Endothelial cell of umbilical vein (primary cell): ENCODE data around the gene TMEM61. TPM values are rescaled to one million over a fixed set of nuclear protein-coding genes. Genes with fewer than 3 reads are reported as not detected.

Source experiments
- BruUV-seq: library from RNA; stranded (reverse); fragments of 400-500 nt; replicated peaks from 2 replicates; lab custom pipeline; 2021; lab: Mats Ljungman, UMichigan
- CTCF ChIA-PET: fragments of 300-600, 350-600 bp; sonication (Branson Sonifier 250); formaldehyde crosslinking; loops from one replicate; lab custom pipeline; 2021; ENCODE audit warnings: antibody characterized with exemption, inconsistent platforms; lab: Charles Lee
- POLR2A ChIA-PET: fragments of 300-600, 350-600 bp; sonication (Branson Sonifier 250); formaldehyde crosslinking; loops from one replicate; lab custom pipeline; 2021; ENCODE audit warnings: antibody characterized with exemption, inconsistent platforms; lab: Charles Lee
- DNase-seq: peaks from one replicate; pipeline ENCODE4 v3.0.0-alpha.2; 2011; ENCODE audit warnings: low read depth, low spot score
- FAIRE-seq: peaks from 2 replicates; lab custom pipeline; 2011; peaks lifted over from hg19 to GRCh38; lab: Jason Lieb, UNC
- H2AFZ ChIP-seq: 2 replicates; pipeline ENCODE4 v1.6.0; 2012; ENCODE audit warnings: low read depth, low read length, control low read depth, inconsistent platforms
- H3K27ac ChIP-seq: 2 replicates; pipeline ENCODE4 v1.5.1; 2011; ENCODE audit warnings: low read depth, mild to moderate bottlenecking, control low read depth, low read length, moderate library complexity; ENCODE audit not compliant: insufficient read depth
- H3K27me3 ChIP-seq, 2 experiments: 2 replicates each; pipeline versions ENCODE4 v1.6.0 to v1.6.1; 2011; ENCODE audit warnings: low read length in 2 of 2, mixed read lengths in 1 of 2; ENCODE audit not compliant: control insufficient read depth in 2 of 2, insufficient read depth in 2 of 2
- H3K36me3 ChIP-seq, 2 experiments: 2 replicates in 1 of 2; 3 replicates in 1 of 2; pipeline ENCODE4 v1.5.1; 2011; ENCODE audit warnings: low read length in 2 of 2, mild to moderate bottlenecking in 1 of 2, moderate library complexity in 1 of 2; ENCODE audit not compliant: control insufficient read depth in 2 of 2, insufficient read depth in 2 of 2; ENCODE audit errors: extremely low read depth in 1 of 2
- H3K4me1 ChIP-seq: 3 replicates; pipeline ENCODE4 v1.5.1; 2011; ENCODE audit warnings: mild to moderate bottlenecking, low read length; ENCODE audit not compliant: control insufficient read depth, insufficient read depth; ENCODE audit errors: extremely low read depth
- H3K4me2 ChIP-seq: 2 replicates; pipeline ENCODE4 v1.6.1; 2011; ENCODE audit warnings: low read length, control low read depth, mixed read lengths; ENCODE audit not compliant: insufficient read depth
- H3K4me3 ChIP-seq, 3 experiments: fragments of 200-600 bp in 1 of 3; sonication (generic), shearing (Covaris generic) in 1 of 3; replicated peaks in 1 of 3; 2 replicates each; pipeline ENCODE4 v1.5.1; 2011 to 2016; ENCODE audit warnings: control low read depth in 3 of 3, low read length in 3 of 3, mild to moderate bottlenecking in 2 of 3, inconsistent platforms in 1 of 3, low read depth in 1 of 3, moderate library complexity in 1 of 3; ENCODE audit not compliant: insufficient read depth in 1 of 3
- H3K79me2 ChIP-seq: 2 replicates; pipeline ENCODE4 v1.6.0; 2012; ENCODE audit warnings: low read length, inconsistent platforms; ENCODE audit not compliant: control insufficient read depth, insufficient read depth
- H3K9ac ChIP-seq: replicated peaks from 2 replicates; pipeline ENCODE3; 2011; ENCODE audit warnings: low read length, control low read depth; ENCODE audit not compliant: insufficient read depth; ENCODE audit errors: extremely low read depth
- H3K9me1 ChIP-seq: replicated peaks from 3 replicates; pipeline ENCODE4 v1.6.0; 2011; ENCODE audit warnings: mild to moderate bottlenecking, low read length; ENCODE audit not compliant: control insufficient read depth, insufficient read depth; ENCODE audit errors: extremely low read depth
- H3K9me3 ChIP-seq: replicated peaks from 2 replicates; pipeline ENCODE4 v1.5.1; 2012; ENCODE audit warnings: low read length, inconsistent platforms; ENCODE audit not compliant: control insufficient read depth, insufficient read depth
- H4K20me1 ChIP-seq: replicated peaks from 2 replicates; pipeline ENCODE3; 2011; ENCODE audit warnings: mild to moderate bottlenecking, low read length; ENCODE audit not compliant: control insufficient read depth, insufficient read depth; ENCODE audit errors: extremely low read depth
- EZH2 ChIP-seq: IDR thresholded peaks from 2 replicates; pipeline ENCODE4 v1.6.1; 2012; ENCODE audit warnings: borderline replicate concordance, low read depth, mild to moderate bottlenecking, moderate library complexity, low read length, inconsistent platforms; ENCODE audit not compliant: severe bottlenecking
- FOS ChIP-seq: IDR thresholded peaks from 2 replicates; pipeline ENCODE4 v1.6.1; 2011; ENCODE audit warnings: mild to moderate bottlenecking, low read length, moderate library complexity, borderline replicate concordance; ENCODE audit not compliant: insufficient read depth
- GATA2 ChIP-seq: IDR thresholded peaks from 2 replicates; pipeline ENCODE4 v1.7.0; 2011; ENCODE audit warnings: low read depth, mild to moderate bottlenecking, moderate library complexity, mixed read lengths, low read length; ENCODE audit not compliant: insufficient read length, insufficient read depth
- dilution Hi-C: fragments of 300-500 bp; cut with MboI; formaldehyde crosslinking; loops from one replicate; pipeline ENCODE4 v1.15.0; 2019; ENCODE audit warnings: low sequenced_read_pairs; ENCODE audit not compliant: extremely low pct_ligation_motif_present
- intact Hi-C: fragments of 100-400 bp; cut with micrococcal nuclease; formaldehyde crosslinking; loops from one replicate; pipeline ENCODE4 v1.10.0; 2022
- polyA plus RNA-seq, 4 experiments: library from polyadenylated mRNA; depleted of rRNA in 3 of 4; stranded (reverse) in 3 of 4; unstranded in 1 of 4; fragments of >200 nt; gene quantifications; 2 replicates each; pipeline versions ENCODE4 v1.2.1 to v1.2.3, GENCODE V29; 2011 to 2012; ENCODE audit warnings: missing spikeins in 1 of 4
- total RNA-seq: library from RNA; stranded (reverse); gene quantifications from 2 replicates; pipeline ENCODE4 v1.2.3, GENCODE V29; 2021

The TMEM61 gene
- total and polyA plus RNA-seq, 2 donors (not counting 3 experiments of a cell fraction or from before 2014, with no cell fraction given): not detected

- Histone ChIP-seq H3K9ac (no peak overlapping the region), H3K79me2 (no peaks in the 10 kb centered on the region), H3K36me3 (no peaks in the 10 kb centered on the region), H3K27me3 (peaks cover 0 to 1% of the 10 kb centered on the region in 2 experiments), H3K4me3 (no peak overlapping the region), H2AFZ (no peak overlapping the region), H3K4me1 (peaks cover 14% of the 10 kb centered on the region), H3K4me2 (no peak overlapping the region), H3K9me3 (no peaks in the 10 kb centered on the region), H4K20me1 (no peaks in the 10 kb centered on the region), H3K27ac (no peak overlapping the region), H3K9me1 (no peaks in the 10 kb centered on the region)
- ChIA-PET CTCF (interaction anchor here (0.6 to 16.7 kb wide), 6 partner anchors 9 to 1748 kb away, joined by 3 to 918 read pairs (median 24); partner anchors contain the start of genes BSND and TMEM61), POLR2A (no interaction called here)
- BruUV-seq: no TSS peak
- DNase-seq (no peak), FAIRE-seq (no peak)
- dilution Hi-C loops (no loop called here), intact Hi-C loops (no loop called here)
- no peak for TF ChIP-seq GATA2
These were observed 31.4 kb upstream of the TMEM61 start for GRCh38 chr1:54949053-54949452.

GRCh38 chr1:54950006-54950368 is 30.4 kb upstream of the TMEM61 start:
- no peak overlapping the region for H3K4me3 ChIP-seq
- no peaks in the 10 kb centered on the region for H3K9me3 ChIP-seq
- ChIA-PET POLR2A (no interaction called here), CTCF (interaction anchor here (0.8 to 16.7 kb wide), 15 partner anchors 10 to 328 kb away, joined by 3 to 918 read pairs (median 10); partner anchors contain the start of genes BSND, DHCR24 and TMEM61)
- peak overlapping the region; percentile 99 for H2AFZ ChIP-seq
- H3K36me3 ChIP-seq: no peaks in the 10 kb centered on the region
- H3K27me3 ChIP-seq: peaks cover 0 to 1% of the 10 kb centered on the region in 2 experiments
- intact Hi-C loops (loop anchor here (1.0 to 2.0 kb wide), 4 partner anchors 46 to 1635 kb away; partner anchors contain the start of gene DHCR24), dilution Hi-C loops (no loop called here)
- no peaks in the 10 kb centered on the region for H3K9me1 ChIP-seq
- H3K9ac ChIP-seq: no peak overlapping the region
- peak; percentile 74 for DNase-seq
- no TSS peak for BruUV-seq
- no peaks in the 10 kb centered on the region for H4K20me1 ChIP-seq
- H3K27ac ChIP-seq: no peak overlapping the region
- peak overlapping the region; percentile 12 for H3K4me2 ChIP-seq
- peak; percentile 16 for TF ChIP-seq FOS
- TF ChIP-seq EZH2: no peak
- FAIRE-seq: peak; percentile 50
- peaks cover 19% of the 10 kb centered on the region for H3K4me1 ChIP-seq
- H3K79me2 ChIP-seq: no peaks in the 10 kb centered on the region
